Neural cell (in vitro differentiated cells): ENCODE data around the gene USP16. TPM values are rescaled to one million over a fixed set of nuclear protein-coding genes. Genes with fewer than 3 reads are reported as not detected.

Experiments used
- H2AFZ ChIP-seq: fragments of 200-600, 300-800 bp; sonication (generic), shearing (Covaris generic); 2 replicates; pipeline ENCODE4 v1.6.0; 2014; ENCODE audit warnings: low read depth, mild to moderate bottlenecking, antibody characterized with exemption, low read length, moderate library complexity
- H3F3A ChIP-seq: fragments of 200-600 bp; shearing (Covaris generic); 2 replicates; pipeline ENCODE4 v1.6.1; 2016; ENCODE audit warnings: mild to moderate bottlenecking, moderate library complexity, mixed read lengths, antibody characterized with exemption, low read length; ENCODE audit not compliant: insufficient read depth, poor library complexity, severe bottlenecking
- H3K27ac ChIP-seq: fragments of 200-600, 300-800 bp; sonication (generic), shearing (Covaris generic); 2 replicates; pipeline ENCODE4 v1.5.1; 2014; ENCODE audit warnings: mild to moderate bottlenecking, low read length, moderate library complexity
- H3K27me3 ChIP-seq: fragments of 300-800, 200-600 bp; sonication (generic), shearing (Covaris generic); 2 replicates; pipeline ENCODE4 v1.6.0; 2014; ENCODE audit warnings: mild to moderate bottlenecking, low read depth, low read length, moderate library complexity; ENCODE audit not compliant: insufficient read depth
- H3K36me3 ChIP-seq: fragments of 300-800, 200-600 bp; sonication (generic), shearing (Covaris generic); 2 replicates; pipeline ENCODE4 v1.5.1; 2014; ENCODE audit warnings: mild to moderate bottlenecking, antibody characterized with exemption, low read length, moderate library complexity; ENCODE audit not compliant: insufficient read depth
- H3K4me2 ChIP-seq: fragments of 300-800, 200-600 bp; sonication (generic), shearing (Covaris generic); 2 replicates; pipeline ENCODE4 v1.6.0; 2014; ENCODE audit warnings: mild to moderate bottlenecking, low read length
- H3K4me3 ChIP-seq: fragments of 300-800, 200-600 bp; sonication (generic), shearing (Covaris generic); 2 replicates; pipeline ENCODE4 v1.5.1; 2014; ENCODE audit warnings: mild to moderate bottlenecking, low read length, moderate library complexity
- H3K79me2 ChIP-seq: fragments of 200-600 bp; shearing (Covaris generic); replicated peaks from 2 replicates; pipeline ENCODE4 v1.6.0; 2014; ENCODE audit warnings: mild to moderate bottlenecking, low read length, moderate library complexity; ENCODE audit not compliant: insufficient read depth
- H3K9ac ChIP-seq: fragments of 300-800, 200-600 bp; sonication (generic), shearing (Covaris generic); 2 replicates; pipeline ENCODE4 v1.6.1; 2016; ENCODE audit warnings: mild to moderate bottlenecking, low read length, mixed read lengths
- H3K9me2 ChIP-seq: fragments of 200-600 bp; shearing (Covaris generic); 2 replicates; pipeline ENCODE4 v1.6.1; 2016; ENCODE audit warnings: mild to moderate bottlenecking, low read length, mixed read lengths; ENCODE audit not compliant: insufficient read depth
- H3K9me3 ChIP-seq: fragments of 200-600, 300-800 bp; sonication (generic), shearing (Covaris generic); 2 replicates; pipeline ENCODE4 v1.6.1; 2016; ENCODE audit warnings: mild to moderate bottlenecking, mixed run types, low read length, moderate library complexity, mixed read lengths
- H4K20me1 ChIP-seq: fragments of 200-600 bp; shearing (Covaris generic); 2 replicates; pipeline ENCODE4 v1.6.1; 2016; ENCODE audit warnings: mild to moderate bottlenecking, mixed run types; ENCODE audit not compliant: insufficient read depth
- CTCF ChIP-seq: fragments of 450-650 bp; IDR thresholded peaks from 2 replicates; pipeline ENCODE4 v1.5.1; 2014; ENCODE audit warnings: antibody characterized with exemption, mild to moderate bottlenecking, moderate library complexity; ENCODE audit not compliant: poor library complexity, severe bottlenecking
- EP300 ChIP-seq: fragments of 450-650 bp; conservative IDR thresholded peaks from 2 replicates; pipeline ENCODE4 v1.6.1; 2014; ENCODE audit warnings: antibody characterized with exemption, mild to moderate bottlenecking, moderate library complexity; ENCODE audit not compliant: poor library complexity, severe bottlenecking
- EZH2 ChIP-seq: fragments of 200-600, 300-800 bp; shearing (Covaris generic), sonication (generic); IDR thresholded peaks from 2 replicates; pipeline ENCODE4 v1.6.1; 2014; ENCODE audit warnings: antibody characterized with exemption, low read length, borderline replicate concordance, mild to moderate bottlenecking; ENCODE audit not compliant: insufficient read depth, poor library complexity, severe bottlenecking
- MXI1 ChIP-seq: fragments of 450-650 bp; conservative IDR thresholded peaks from 2 replicates; pipeline ENCODE4 v1.6.1; 2014; ENCODE audit warnings: antibody characterized with exemption, mild to moderate bottlenecking; ENCODE audit not compliant: poor library complexity, severe bottlenecking
- POLR2AphosphoS5 ChIP-seq: IDR thresholded peaks from 2 replicates; pipeline ENCODE4 v1.6.1; 2012
- RAD21 ChIP-seq: fragments of 450-650 bp; conservative IDR thresholded peaks from 2 replicates; pipeline ENCODE4 v1.6.1; 2014; ENCODE audit warnings: antibody characterized with exemption, mild to moderate bottlenecking, moderate library complexity
- REST ChIP-seq: IDR thresholded peaks from 2 replicates; pipeline ENCODE4 v1.6.1; 2012; ENCODE audit warnings: borderline replicate concordance
- SMC3 ChIP-seq: fragments of 450-650 bp; conservative IDR thresholded peaks from 2 replicates; pipeline ENCODE4 v1.6.1; 2014; ENCODE audit warnings: antibody characterized with exemption, mild to moderate bottlenecking, moderate library complexity; ENCODE audit not compliant: poor library complexity
- TAF1 ChIP-seq: IDR thresholded peaks from 2 replicates; pipeline ENCODE4 v1.6.1; 2012; ENCODE audit warnings: low read depth
- polyA plus RNA-seq: library from polyadenylated mRNA; depleted of rRNA; stranded (reverse); fragments of >200 nt; gene quantifications from 2 replicates; pipeline ENCODE4 v1.2.3, GENCODE V29; 2014

USP16 gene
- polyA plus RNA-seq, 1 donor from 2014 or later = 38.5 TPM

GRCh38 chr21:29053011-29053553 lies 28.6 kb downstream of the USP16 start:
- H3K27ac ChIP-seq = no peak overlapping the region
- no peak overlapping the region for H3K9ac ChIP-seq
- no peaks in the 10 kb centered on the region for H3K9me3 ChIP-seq
- no peaks in the 10 kb centered on the region for H3K79me2 ChIP-seq
- no peak overlapping the region for H2AFZ ChIP-seq
- no peaks in the 10 kb centered on the region for H3K36me3 ChIP-seq
- TF ChIP-seq RAD21 = no peak
- no peak for TF ChIP-seq EP300
- no peak for TF ChIP-seq MXI1
- no peak for TF ChIP-seq TAF1
- no peak for TF ChIP-seq REST
- TF ChIP-seq EZH2 = no peak
- no peak for TF ChIP-seq CTCF
- TF ChIP-seq POLR2AphosphoS5 = no peak
- no peak for TF ChIP-seq SMC3
- no peak overlapping the region for H3K4me2 ChIP-seq
- no peak overlapping the region for H3K4me3 ChIP-seq
- H3K27me3 ChIP-seq = no peaks in the 10 kb centered on the region
- H3F3A ChIP-seq = no peaks in the 10 kb centered on the region
- H3K9me2 ChIP-seq = no peaks in the 10 kb centered on the region
- H4K20me1 ChIP-seq = no peaks in the 10 kb centered on the region

GRCh38 chr21:29053656-29054055 lies 29.2 kb downstream of the USP16 start:
- Histone ChIP-seq H3K9ac (no peak overlapping the region), H4K20me1 (no peaks in the 10 kb centered on the region), H3K4me3 (no peak overlapping the region), H3K27ac (no peak overlapping the region), H3K9me2 (no peaks in the 10 kb centered on the region), H3K36me3 (no peaks in the 10 kb centered on the region), H3K27me3 (no peaks in the 10 kb centered on the region), H3K4me2 (no peak overlapping the region), H3F3A (no peaks in the 10 kb centered on the region), H3K9me3 (no peaks in the 10 kb centered on the region), H3K79me2 (no peaks in the 10 kb centered on the region), H2AFZ (no peak overlapping the region)
- TF ChIP-seq REST = no peak
